Gastroesophageal sphincter (tissue), 4 donors: ENCODE results near the gene INTS11. TPM values are rescaled to one million over a fixed set of nuclear protein-coding genes. Genes with fewer than 3 reads are reported as not detected.

ENCODE experiments used
- ATAC-seq: fragments of 150-250 bp; one replicate; pipeline ENCODE4 v1.9.1; 2016; ENCODE audit warnings: mild to moderate bottlenecking, moderate library complexity
- H3K27ac ChIP-seq, 4 donors: fragments of 200-600 bp; sonication (generic) in 3 of 4; 1 replicate in 3 of 4; 2 replicates in 1 of 4; pipeline ENCODE4 v1.5.1; 2016 to 2019
- H3K27me3 ChIP-seq: fragments of 200-600 bp; sonication (generic); one replicate; pipeline ENCODE4 v1.5.1; 2019
- H3K36me3 ChIP-seq, 2 donors: fragments of 200-600 bp; sonication (generic); one replicate each; pipeline ENCODE4 v1.5.1; 2019; ENCODE audit warnings: control low read depth in 1 of 2
- H3K4me1 ChIP-seq, 3 donors: fragments of 200-600 bp; sonication (generic); 1 replicate in 2 of 3; 2 replicates in 1 of 3; pipeline ENCODE4 v1.5.1; 2016 to 2019; ENCODE audit warnings: control low read depth in 2 of 3
- H3K4me3 ChIP-seq, 2 donors: fragments of 200-600 bp; sonication (generic); one replicate each; pipeline ENCODE4 v1.5.1; 2019; ENCODE audit warnings: mild to moderate bottlenecking in 1 of 2, moderate library complexity in 1 of 2
- H3K9me3 ChIP-seq, 3 donors: fragments of 200-600 bp; sonication (generic); one replicate each; pipeline ENCODE4 v1.5.1; 2017 to 2019; ENCODE audit warnings: control low read depth in 2 of 3
- EP300 ChIP-seq: sonication (generic); formaldehyde crosslinking; IDR thresholded peaks from one replicate; pipeline ENCODE4 v1.6.1; 2017; ENCODE audit warnings: antibody characterized with exemption, mild to moderate bottlenecking
- POLR2A ChIP-seq, 2 donors: fragments of 450-650 bp; IDR thresholded peaks; one replicate each; pipeline ENCODE4 v1.6.1; 2017; ENCODE audit warnings: antibody characterized with exemption in 2 of 2, mild to moderate bottlenecking in 2 of 2, moderate library complexity in 1 of 2
- POLR2AphosphoS5 ChIP-seq: sonication (generic); formaldehyde crosslinking; IDR thresholded peaks from one replicate; pipeline ENCODE4 v1.6.1; 2017; ENCODE audit warnings: antibody characterized with exemption
- WGBS, 2 donors: methylation state at CpG; one replicate each; pipeline ENCODE4 v1.1.5; 2018; ENCODE audit warnings: low coverage in 1 of 2; 5-methylcytosine and 5-hydroxymethylcytosine counted together
- total RNA-seq, 4 donors: library from RNA; depleted of rRNA; stranded (reverse); fragments of >200 nt; gene quantifications; one replicate each; pipeline ENCODE4 v1.1.0, GENCODE V29; 2016
- TF ChIP-seq, protein P1 (sequence below), 4 experiments: fragments of 200-600 bp in 2 of 4; fragments of 450-650 bp in 2 of 4; sonication (generic) in 1 of 4; IDR thresholded peaks; one replicate each; pipeline ENCODE4 v1.5.1; 2017 to 2019; ENCODE audit warnings: antibody characterized with exemption in 4 of 4, mild to moderate bottlenecking in 2 of 4, moderate library complexity in 2 of 4

INTS11 gene
- total RNA-seq, 4 donors from 2014 or later = 62.0 to 119 (median 96.4) TPM

DNA sequence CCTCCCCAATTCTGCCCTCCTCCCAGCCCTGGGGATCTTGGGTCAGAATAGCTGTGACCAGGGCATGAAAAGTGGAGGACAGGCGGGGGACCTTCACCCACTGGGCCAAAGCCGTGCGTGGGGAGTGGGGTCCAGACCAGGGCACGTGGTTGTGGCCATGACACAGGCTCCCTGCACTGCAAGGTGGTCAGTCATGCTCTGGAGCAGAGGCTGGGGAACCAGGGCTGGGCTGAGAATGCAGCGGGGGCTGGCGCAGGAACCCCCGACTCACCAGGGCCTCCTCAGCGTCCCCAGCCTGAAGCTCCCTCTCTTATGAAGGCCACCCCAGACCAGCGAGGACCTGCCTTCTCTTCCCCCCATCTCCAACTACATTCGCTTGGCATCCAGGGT, 22.0 kb upstream of the INTS11 start:
- Histone ChIP-seq H3K4me3 (no peak overlapping the region), H3K9me3 (no peaks in the 10 kb centered on the region), H3K36me3 (peaks cover 0 to 11% of the 10 kb centered on the region in 2 donors), H3K4me1 (peaks cover 0 to 58% (median 32%) of the 10 kb centered on the region in 3 donors), H3K27ac (peak overlapping the region in 1 of 4 donors; percentile 81), H3K27me3 (no peaks in the 10 kb centered on the region)
- TF ChIP-seq, protein P1, sequence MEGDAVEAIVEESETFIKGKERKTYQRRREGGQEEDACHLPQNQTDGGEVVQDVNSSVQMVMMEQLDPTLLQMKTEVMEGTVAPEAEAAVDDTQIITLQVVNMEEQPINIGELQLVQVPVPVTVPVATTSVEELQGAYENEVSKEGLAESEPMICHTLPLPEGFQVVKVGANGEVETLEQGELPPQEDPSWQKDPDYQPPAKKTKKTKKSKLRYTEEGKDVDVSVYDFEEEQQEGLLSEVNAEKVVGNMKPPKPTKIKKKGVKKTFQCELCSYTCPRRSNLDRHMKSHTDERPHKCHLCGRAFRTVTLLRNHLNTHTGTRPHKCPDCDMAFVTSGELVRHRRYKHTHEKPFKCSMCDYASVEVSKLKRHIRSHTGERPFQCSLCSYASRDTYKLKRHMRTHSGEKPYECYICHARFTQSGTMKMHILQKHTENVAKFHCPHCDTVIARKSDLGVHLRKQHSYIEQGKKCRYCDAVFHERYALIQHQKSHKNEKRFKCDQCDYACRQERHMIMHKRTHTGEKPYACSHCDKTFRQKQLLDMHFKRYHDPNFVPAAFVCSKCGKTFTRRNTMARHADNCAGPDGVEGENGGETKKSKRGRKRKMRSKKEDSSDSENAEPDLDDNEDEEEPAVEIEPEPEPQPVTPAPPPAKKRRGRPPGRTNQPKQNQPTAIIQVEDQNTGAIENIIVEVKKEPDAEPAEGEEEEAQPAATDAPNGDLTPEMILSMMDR (IDR thresholded peaks at IDR 0.05) = no peak
- TF ChIP-seq EP300 (no peak), POLR2AphosphoS5 (no peak), POLR2A (IDR thresholded peaks at IDR 0.05) (no peak)
- ATAC-seq = no peak
- no CpG with 5 or more reads among the region's 10 CpGs for WGBS, 2 donors

DNA sequence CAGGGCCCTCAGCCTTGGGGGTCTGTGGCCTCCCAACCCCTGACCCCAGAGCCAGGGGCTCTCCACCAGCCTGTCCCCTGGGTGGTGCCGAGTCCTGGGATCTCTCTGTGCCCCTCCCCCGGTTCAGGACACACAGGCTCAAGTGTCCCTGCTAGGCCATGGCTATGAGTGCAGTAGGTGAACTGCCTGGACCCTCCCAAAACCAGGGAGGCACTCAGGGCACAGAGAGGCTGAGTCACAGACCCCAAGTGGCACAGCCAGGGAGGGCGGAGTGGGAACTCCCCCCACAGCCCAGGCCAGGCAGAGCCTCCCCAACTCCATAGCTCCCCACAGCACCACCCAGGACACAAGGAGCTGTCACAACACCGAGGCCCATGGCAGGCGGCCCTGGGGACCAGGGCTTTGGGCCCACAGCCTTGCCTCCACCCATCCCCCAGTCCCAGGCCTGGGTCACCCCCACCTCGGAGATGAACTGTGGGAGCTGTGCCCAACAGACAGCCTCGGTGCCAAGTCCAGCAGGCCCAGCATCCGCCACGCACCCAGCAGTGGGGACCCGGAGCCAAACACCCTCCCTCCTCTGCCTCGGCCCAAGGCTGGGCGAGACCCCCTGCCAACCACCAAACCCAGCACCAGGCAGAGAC, 21.5 kb upstream of the INTS11 start:
- H3K4me3 ChIP-seq = no peak overlapping the region
- no CpG with 5 or more reads among the region's 12 CpGs for WGBS, 2 donors
- H3K4me1 ChIP-seq = peaks cover 0 to 54% (median 30%) of the 10 kb centered on the region in 3 donors
- TF ChIP-seq EP300 (no peak), POLR2AphosphoS5 (no peak), POLR2A (IDR thresholded peaks at IDR 0.05) (no peak)
- TF ChIP-seq, protein P1 (IDR thresholded peaks at IDR 0.05) = no peak
- ATAC-seq = no peak
- peaks cover 0 to 16% of the 10 kb centered on the region in 2 donors for H3K36me3 ChIP-seq
- H3K27me3 ChIP-seq = no peaks in the 10 kb centered on the region
- H3K27ac ChIP-seq = peak overlapping the region in 2 of 4 donors; percentile 7 to 81
- H3K9me3 ChIP-seq = no peaks in the 10 kb centered on the region

DNA sequence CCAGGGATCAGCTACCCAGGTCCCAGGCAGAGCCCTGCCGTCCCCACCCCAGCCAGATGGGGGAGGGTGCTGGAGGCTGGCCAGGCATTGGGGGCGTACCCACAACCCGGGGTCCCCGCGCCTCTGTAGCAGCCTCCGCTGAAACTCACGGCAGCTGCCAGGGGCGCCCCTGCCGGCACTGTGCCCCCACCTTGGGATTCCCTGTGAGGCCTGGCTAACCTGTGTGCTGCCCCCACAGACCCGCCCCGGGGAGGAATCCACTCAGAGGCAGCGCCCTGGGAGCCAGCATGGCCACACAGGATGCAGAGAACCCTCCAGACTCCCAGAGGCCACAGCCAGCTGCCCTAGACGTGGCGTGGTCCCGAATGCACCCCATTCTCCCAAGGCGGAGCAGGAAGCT, 20.9 kb upstream of the INTS11 start:
- WGBS, 2 donors = 72% methylated on average over 3 of the region's 16 CpGs; no CpG with 5 or more reads in 1 of the 2 donors
- TF ChIP-seq, protein P1 (IDR thresholded peaks at IDR 0.05) = no peak
- no peak for TF ChIP-seq POLR2AphosphoS5
- TF ChIP-seq POLR2A (IDR thresholded peaks at IDR 0.05) = no peak
- TF ChIP-seq EP300 = no peak

DNA sequence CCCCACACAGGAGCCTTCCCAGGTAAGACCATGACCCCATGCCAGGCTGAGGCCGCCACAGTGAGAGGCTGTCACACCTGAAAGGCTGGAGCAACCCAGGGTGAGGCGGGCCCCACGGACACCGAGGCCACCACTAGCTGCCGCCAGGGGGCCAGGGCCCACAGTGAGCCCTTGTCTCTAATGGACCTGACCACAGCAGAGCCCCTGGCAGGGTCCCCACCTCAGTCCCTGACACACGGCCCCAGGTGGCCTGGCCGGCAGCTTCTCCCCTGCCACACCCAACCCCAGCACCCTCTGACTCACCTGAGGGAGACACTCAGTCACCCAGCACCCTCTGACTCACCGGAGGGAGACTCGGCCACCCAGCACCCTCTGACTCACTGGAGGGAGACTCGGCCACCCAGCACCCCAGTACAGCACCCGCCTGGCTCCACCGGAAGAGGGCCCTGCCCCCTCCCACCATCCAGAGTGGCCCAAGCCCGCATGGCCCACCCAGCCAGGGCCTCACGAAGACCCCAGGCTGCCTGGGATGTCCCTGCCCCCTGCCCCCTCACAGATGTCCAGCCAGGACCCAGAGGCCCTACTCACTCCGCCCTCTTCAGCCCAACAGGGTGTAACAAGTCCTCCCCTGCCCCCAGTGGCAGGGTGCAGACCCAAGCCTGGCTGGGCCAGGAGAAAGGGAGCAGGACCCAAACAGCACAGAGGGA, 20.3 kb upstream of the INTS11 start:
- no peak for ATAC-seq
- Histone ChIP-seq H3K4me3 (no peak overlapping the region), H3K9me3 (no peaks in the 10 kb centered on the region), H3K36me3 (peaks cover 0 to 28% of the 10 kb centered on the region in 2 donors), H3K27me3 (no peaks in the 10 kb centered on the region), H3K4me1 (peaks cover 0 to 54% (median 30%) of the 10 kb centered on the region in 3 donors), H3K27ac (peak overlapping the region in 2 of 4 donors; percentile 7 to 60)
- 40% methylated on average over 1 of the region's 15 CpGs; no CpG with 5 or more reads in 1 of the 2 donors for WGBS, 2 donors
- TF ChIP-seq, protein P1 (IDR thresholded peaks at IDR 0.05) = peak in 3 of 4 experiments; percentile 7 to 34 (median 27)
- TF ChIP-seq POLR2AphosphoS5 = no peak

More for the DNA sequence above, 20.9 kb upstream of the INTS11 start:
- Histone ChIP-seq H3K27ac (peak overlapping the region in 2 of 4 donors; percentile 7 to 60), H3K4me1 (peaks cover 0 to 54% (median 30%) of the 10 kb centered on the region in 3 donors), H3K27me3 (no peaks in the 10 kb centered on the region), H3K36me3 (peaks cover 0 to 22% of the 10 kb centered on the region in 2 donors), H3K4me3 (no peak overlapping the region), H3K9me3 (no peaks in the 10 kb centered on the region)
- no peak for ATAC-seq
